Epithelial cell of proximal tubule (primary cell): ENCODE measurements around the gene TEDC1. TPM values are rescaled to one million over a fixed set of nuclear protein-coding genes. Genes with fewer than 3 reads are reported as not detected.

Source experiments
- DNase-seq: peaks from one replicate; pipeline ENCODE4 v3.0.0-alpha.2; 2011; ENCODE audit warnings: low read depth
- H3K4me3 ChIP-seq: 2 replicates; pipeline ENCODE4 v1.5.1; 2011; ENCODE audit warnings: low read depth, mild to moderate bottlenecking, low read length
- total RNA-seq: library from RNA; depleted of rRNA; stranded (reverse); fragments of >200 nt; gene quantifications from 2 replicates; pipeline ENCODE4 v1.2.3, GENCODE V29; 2015
- TF ChIP-seq, protein P1 (sequence below): conservative IDR thresholded peaks from 2 replicates; pipeline ENCODE4 v1.5.1; 2012; ENCODE audit warnings: low read depth, mild to moderate bottlenecking, low read length

Gene TEDC1
- total RNA-seq, 1 donor from 2014 or later = 30.5 TPM

DNA sequence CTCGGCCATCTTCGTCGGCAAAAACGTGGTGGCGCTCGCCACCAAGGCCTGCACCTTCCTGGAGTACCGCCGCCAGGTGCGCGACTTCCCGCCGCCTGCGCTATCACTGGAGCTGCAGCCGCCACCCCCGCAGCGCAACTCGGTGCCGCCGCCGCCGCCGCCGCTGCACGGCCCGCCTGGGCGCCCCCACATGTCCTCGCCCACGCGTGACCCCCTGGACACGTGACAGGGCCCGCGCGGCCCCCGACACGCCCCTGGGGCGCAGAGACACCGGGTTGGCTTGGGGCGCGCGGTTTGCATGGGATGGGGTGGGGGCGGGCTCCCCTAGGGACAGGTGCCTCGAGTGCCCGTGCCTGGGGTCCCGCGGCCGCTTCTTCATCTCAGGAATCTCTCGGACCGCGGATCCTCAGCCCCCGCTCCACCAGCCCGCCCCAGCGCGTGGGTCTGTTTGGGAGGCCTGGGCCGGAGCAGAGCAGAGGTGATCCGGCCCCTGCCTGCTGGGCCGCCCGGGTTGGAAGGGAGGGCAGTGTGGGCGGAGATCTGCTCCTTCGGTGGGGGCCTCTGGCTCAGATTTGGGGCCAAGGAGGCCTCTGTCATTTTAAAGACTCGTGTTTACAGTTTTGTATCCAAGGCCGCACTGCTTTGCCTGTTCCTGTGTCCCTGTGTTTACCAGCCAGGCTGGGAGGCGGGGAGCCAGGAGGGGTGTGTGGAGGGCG, 38.7 kb downstream of the TEDC1 start:
- no peak overlapping the region for H3K4me3 ChIP-seq

DNA sequence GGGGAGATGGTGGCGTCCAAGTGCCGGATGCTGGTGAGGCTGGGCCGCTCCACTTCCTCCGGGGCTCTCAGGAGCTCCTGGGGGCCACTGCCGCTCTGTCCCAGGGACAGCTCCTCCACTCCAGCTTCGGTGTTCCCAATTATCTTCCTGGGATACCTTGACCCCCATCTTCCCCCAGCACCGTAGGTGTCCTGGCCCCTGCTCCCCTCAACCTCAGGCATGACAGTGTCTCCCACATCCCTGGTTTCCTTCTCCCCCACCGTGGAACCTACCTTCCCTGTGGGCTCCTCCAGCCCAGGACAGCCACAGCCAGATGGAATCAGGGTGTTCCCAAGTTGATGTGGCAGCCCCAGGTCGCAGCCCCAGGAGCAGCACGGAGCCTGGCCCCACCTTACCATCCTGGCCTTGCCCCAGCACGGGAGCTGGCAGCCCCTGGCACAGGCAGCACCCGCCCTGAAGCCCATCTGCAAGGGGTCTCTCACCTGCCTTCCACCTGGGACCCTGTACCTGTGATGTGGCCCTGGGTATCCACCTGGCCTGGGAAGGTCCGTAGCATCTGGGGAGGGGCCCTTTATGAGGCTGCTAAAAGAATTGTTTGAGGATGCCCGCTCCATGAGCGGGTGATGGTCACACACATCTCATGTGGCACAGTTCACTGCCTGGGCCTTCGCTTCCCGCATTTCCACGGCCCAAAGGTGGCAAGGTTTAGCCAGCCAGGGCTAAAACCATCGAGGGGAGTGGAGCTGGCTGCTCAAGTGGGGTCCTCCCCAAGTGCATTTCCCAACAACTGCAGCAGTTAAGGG, 39.4 kb downstream of the TEDC1 start:
- no peak for DNase-seq
- TF ChIP-seq, protein P1, sequence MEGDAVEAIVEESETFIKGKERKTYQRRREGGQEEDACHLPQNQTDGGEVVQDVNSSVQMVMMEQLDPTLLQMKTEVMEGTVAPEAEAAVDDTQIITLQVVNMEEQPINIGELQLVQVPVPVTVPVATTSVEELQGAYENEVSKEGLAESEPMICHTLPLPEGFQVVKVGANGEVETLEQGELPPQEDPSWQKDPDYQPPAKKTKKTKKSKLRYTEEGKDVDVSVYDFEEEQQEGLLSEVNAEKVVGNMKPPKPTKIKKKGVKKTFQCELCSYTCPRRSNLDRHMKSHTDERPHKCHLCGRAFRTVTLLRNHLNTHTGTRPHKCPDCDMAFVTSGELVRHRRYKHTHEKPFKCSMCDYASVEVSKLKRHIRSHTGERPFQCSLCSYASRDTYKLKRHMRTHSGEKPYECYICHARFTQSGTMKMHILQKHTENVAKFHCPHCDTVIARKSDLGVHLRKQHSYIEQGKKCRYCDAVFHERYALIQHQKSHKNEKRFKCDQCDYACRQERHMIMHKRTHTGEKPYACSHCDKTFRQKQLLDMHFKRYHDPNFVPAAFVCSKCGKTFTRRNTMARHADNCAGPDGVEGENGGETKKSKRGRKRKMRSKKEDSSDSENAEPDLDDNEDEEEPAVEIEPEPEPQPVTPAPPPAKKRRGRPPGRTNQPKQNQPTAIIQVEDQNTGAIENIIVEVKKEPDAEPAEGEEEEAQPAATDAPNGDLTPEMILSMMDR = no peak
- no peak overlapping the region for H3K4me3 ChIP-seq

More for the DNA sequence above, 38.7 kb downstream of the TEDC1 start:
- DNase-seq = no peak
- TF ChIP-seq, protein P1 = no peak

DNA sequence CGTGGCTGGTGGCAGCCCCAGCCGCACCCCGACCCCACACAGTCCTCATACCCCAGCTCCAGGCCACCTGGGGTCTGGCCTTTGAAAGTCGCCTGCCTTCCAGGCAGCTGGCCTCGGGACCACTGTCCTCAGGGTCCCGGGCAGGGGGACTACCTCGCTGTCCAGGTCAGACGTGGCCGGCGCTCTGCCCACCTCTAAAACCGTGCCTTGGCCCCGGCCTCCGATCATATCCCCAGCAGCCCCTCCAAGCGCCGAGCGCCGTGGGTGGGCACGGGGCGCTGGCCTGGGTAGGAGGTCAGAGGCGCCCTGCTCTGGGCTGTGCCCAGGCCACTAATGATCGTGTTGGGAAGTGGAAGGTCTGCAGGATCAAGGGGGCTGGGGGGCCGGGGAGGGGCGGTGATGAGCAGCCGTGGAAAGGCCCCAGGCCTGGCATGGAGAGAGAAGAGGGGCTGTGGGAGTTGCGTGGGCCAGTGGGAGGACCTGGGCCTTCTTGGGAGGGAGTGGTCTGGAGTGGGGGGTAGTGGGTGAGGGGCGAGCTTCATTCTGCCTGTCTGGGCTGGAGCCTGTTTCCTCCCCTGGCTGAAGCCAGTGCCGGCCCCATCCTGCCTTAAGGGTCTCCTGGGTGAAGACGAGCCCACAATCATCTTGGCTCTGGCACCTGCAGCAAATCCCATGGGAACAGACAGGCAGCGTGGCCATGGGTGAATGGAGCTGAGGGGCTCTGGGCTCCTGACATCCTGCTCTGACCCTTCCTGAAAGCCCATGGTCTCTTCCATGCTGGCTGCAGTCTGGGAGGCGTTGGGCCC, 40.2 kb downstream of the TEDC1 start:
- TF ChIP-seq, protein P1 = no peak
- H3K4me3 ChIP-seq = no peak overlapping the region
- DNase-seq = no peak

DNA sequence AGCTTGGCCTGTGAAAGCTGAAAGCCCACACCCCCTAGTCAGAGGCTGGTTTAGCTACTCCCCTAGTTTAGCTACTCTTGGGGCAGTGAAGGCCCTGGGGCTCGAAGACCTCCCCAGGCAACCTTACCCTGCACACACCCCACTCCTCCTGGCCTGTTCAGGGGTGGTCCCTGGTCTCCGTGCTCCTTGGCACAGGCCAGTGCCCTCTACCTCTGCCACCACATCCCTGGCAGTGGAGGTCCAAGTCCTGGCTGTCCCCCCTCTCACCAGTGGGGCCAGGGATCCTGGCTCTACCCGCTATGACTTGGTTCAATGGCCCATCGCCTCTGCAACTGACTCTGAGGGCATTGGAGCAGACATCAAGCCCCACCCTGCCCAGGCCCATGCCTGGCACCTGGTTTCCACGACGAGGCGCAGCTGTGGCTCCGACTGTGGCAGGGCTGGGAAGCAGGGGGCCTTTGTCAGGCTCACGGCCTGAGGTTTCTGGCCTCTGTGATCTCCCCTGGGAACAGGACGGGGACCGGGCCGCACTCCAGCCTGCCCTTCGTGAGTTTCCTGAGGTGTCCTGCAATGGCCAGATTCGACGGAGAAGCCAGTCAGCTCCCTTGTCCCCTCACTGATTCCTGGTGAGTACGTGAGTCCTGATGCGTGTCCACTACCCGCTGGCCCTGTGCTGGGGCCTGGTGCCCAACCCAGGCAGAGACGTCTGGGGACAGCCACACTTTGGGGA, 41.0 kb downstream of the TEDC1 start:
- DNase-seq = no peak
- H3K4me3 ChIP-seq = no peak overlapping the region
- TF ChIP-seq, protein P1 = no peak

DNA sequence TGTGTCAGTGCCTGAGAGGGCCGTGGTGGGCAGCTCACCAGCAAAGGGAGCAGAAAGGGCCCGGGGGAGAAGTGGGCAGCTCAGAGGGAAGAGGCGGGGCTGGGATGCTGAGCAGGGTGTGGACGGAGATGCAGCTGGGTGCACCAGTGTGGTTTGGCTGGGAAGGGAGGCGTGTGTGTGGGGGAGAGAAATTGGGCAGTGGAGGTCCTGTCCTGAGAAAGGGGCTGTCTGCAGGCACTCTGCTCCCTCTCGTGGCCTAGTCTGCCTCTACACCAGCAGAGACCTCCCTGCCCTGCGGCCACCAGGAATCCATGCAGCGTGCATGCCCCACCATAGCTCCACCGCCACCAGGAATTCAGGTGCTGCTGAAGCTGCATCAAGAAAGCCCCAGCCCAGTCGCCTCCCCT, 41.7 kb downstream of the TEDC1 start:
- H3K4me3 ChIP-seq = no peak overlapping the region
- TF ChIP-seq, protein P1 = peak; percentile 40
- DNase-seq = no peak

DNA sequence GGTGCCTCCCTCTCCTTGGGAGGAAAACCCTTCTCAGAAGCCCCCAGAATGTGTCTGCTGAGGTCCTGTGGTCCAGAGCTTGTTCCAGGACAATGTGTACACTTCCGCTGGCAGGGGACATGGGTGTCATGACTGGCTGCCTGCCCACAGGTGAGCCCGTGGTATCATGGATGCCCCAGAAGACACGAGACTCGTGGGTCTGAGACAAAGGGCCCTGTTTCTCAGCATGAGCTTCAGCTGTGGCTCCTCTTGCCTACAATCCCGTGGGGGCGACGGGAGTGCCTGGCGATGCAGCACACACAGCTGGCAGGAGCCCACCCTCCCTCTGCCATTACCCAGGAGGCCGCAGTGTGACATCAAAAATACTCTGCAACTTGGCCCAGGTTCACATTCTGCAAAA, 42.3 kb downstream of the TEDC1 start:
- TF ChIP-seq, protein P1 = no peak
- DNase-seq = no peak
- H3K4me3 ChIP-seq = no peak overlapping the region
